GM20000 (cell line): ENCODE measurements around the gene CMIP.

ENCODE experiments used
- DNase-seq: peaks from one replicate; pipeline ENCODE4 v3.0.0; 2012; ENCODE audit warnings: low spot score
- TF ChIP-seq, protein P1 (sequence below): IDR thresholded peaks from 2 replicates; pipeline ENCODE4 v1.5.1; 2012; ENCODE audit warnings: mild to moderate bottlenecking, control low read depth; ENCODE audit errors: extremely low read depth, missing control alignments

Gene CMIP

DNA sequence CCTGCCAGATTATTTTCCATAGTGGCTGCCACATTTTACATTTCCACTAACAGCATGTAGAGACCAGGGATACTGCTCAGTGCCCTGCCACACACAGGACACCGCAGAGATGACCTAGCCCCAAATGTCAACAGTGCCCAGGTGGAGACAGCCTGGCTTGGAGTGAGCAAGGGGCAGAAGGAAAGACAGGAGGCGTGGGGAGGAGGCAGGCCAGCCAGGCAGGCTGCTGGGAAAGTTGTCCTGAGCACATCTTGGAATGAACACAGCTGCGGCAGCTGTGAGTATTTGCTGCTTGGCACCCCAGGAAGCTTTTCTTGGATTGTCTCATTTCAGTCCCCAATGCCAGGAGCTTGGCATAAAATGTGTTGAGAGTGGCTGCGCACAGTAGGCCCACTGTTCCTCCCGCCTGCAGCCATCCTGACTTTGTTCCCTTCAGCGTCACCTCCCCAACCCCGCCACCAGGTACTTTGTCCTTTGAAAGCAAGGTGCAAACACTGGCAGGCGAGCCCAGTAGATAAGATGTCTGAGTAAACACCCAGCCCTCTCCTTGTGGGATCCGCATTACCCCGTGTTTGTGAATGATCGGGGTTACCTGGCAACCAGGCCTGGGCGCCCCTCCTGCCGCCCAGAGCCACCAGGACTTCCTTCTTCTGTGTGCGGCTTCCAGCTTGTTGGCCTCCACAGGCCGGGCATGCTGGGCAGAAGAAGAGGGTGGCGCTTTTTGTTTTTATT, 114.0 kb downstream of the CMIP start:
- TF ChIP-seq, protein P1, sequence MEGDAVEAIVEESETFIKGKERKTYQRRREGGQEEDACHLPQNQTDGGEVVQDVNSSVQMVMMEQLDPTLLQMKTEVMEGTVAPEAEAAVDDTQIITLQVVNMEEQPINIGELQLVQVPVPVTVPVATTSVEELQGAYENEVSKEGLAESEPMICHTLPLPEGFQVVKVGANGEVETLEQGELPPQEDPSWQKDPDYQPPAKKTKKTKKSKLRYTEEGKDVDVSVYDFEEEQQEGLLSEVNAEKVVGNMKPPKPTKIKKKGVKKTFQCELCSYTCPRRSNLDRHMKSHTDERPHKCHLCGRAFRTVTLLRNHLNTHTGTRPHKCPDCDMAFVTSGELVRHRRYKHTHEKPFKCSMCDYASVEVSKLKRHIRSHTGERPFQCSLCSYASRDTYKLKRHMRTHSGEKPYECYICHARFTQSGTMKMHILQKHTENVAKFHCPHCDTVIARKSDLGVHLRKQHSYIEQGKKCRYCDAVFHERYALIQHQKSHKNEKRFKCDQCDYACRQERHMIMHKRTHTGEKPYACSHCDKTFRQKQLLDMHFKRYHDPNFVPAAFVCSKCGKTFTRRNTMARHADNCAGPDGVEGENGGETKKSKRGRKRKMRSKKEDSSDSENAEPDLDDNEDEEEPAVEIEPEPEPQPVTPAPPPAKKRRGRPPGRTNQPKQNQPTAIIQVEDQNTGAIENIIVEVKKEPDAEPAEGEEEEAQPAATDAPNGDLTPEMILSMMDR = no peak
- no peak for DNase-seq

DNA sequence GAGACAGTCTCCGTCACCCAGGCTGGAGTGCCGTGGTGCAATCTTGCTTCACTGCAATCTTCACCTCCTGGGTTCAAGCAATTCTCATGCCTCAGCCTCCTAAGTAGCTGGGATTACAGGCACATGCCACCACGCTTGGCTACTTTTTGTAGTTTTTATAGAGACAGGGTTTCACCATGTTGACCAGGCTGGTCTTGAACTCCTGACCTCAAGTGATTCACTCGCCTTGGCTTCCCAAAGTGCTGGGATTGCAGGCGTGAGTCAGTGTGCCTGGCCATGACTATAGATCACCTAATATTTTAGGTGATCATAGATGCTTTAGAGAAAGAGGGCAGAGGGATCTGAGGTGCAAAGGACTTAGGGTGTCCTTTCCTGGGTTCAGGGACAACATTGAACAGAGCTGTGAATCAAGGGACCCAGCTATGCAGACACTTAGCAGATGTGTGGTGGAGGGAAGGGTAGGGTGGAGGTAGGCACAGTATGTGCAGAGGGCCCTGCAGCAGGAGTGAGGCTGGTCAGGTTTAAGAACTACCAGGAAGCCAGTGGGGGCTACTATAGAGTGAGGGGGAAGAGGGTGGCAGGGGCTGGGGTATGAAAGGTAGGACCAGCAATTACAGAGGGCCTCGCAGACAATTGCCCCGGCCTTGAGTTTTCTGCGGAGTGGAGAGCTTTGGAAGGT, 116.5 kb downstream of the CMIP start:
- no peak for DNase-seq
- TF ChIP-seq, protein P1 = no peak

DNA sequence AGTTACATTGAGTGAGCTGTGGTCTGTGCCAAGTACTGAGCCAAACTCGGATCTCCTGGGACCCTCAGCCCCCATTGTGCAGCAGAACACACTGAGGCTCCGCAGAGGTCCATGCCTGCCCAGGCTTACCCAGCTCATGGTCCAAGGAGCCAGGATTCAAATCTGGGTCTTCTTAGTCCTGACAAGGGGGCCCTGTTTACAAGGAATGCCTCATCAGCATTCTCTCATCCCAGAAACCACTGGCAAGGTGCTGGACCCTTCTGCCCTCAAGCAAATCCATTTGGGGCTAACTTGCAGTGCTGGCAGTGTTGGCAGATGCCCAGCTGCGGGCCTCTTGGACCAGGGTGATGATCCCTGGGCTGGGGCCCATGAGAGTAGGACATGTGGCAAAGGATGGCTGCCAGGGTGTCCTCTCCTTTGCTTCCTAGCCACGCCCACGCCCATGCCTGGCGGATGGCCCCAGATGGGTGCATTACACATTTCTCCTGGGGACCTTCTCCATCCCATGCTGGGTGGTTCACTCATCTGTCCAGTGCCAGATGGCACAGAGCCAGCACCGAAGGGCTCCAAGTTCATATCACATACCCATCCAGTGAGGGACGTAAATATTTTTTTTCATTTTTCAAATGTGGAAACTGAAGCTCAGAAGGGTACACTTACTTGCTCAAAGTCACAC, 117.7 kb downstream of the CMIP start:
- no peak for DNase-seq
- TF ChIP-seq, protein P1 = no peak

DNA sequence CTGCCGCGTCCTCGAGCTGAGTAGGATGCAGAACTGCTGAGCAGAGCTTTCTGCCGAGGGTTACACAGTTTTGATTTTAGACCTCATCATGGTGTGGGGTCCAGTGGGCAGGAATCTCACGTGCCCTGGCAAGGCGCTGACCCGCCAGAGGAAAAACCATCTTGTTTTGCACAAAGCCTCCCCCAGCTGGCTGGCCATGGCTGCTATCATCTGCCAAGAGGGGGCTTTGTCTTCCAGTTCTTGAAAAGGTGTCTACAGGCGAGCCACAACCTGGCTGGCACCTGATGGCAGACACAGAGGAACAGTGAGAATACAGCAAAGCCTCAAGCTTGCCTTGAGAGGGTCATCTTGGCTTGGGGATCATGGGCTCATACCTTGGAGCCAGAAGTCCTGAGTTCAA, 118.3 kb downstream of the CMIP start:
- no peak for DNase-seq
- TF ChIP-seq, protein P1 = no peak

DNA sequence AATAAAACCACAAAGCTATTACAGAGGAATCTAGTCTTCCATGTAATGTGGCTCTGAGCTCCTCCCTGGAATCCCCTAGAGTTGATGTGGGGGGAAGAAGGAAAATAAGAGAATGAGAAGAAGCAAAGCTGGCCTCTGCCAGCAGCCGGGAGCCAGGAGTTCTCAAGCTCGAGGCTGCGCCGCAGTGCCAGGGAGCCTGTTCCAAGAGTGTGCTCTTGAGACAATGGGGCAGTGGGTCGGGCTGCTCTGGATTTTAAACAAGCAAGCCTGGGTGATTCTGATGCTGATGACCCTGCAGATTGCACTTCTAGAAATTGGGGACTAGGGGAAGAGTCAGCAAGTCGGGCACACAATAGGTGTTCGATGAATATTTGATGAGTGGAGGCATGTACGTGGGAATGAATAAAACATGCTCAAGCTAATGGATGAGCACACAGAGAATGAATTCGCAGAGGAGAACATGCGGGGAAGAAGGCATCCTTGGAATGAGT, 119.9 kb downstream of the CMIP start:
- TF ChIP-seq, protein P1 = no peak
- no peak for DNase-seq

DNA sequence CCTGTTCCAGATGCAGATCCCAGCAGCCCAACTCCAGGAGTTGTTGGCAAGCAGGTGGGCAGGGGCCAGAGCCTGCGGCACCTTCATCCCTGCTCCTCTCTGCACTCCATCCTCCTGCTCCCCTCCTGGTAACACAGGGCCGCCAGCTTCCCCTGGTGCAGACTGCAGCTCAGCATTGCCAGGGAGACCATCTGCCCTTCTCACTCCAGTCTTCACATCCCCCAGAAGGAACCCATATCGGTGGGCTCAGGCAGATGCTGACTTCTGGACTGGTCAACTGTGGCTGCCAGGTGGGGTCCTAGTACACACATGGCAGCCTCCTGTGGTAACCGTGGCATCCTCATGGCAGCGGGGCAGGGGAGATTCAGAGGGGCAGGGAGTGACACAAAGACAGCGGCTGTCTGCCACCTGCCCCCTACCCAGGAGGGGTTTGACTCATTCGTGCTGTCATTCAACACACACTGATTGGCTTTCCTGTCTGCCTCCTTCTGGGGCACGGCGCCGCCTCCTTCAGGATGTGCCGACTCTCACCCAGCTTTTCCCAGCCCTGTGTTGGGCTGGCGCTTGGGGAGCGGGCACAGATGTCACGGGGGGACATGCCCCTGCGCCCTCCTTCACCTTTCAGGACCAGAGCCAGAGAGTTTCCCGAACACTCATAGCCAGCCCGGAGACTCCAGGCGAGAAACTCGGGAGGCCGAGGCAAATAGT, 120.9 kb downstream of the CMIP start:
- DNase-seq = no peak
- TF ChIP-seq, protein P1 = no peak
